Measurements from ENCODE around the gene CSRNP2. TPM values are rescaled to one million over a fixed set of nuclear protein-coding genes. Genes with fewer than 3 reads are reported as not detected.
A peak's percentile ranks its signal among the peaks of the same experiment; 100 is the strongest.

Gene CSRNP2
- total RNA-seq, 1 donor from 2014 or later = 66.4 TPM

GRCh38 chr12:51077930-51078329 is 5.5 kb downstream of the CSRNP2 start:
- Mint-ChIP-seq H3K27me3 (no peaks in the 10 kb centered on the region), H3K4me1 (ENCODE audit: low read depth) (peaks cover 20% of the 10 kb centered on the region), H3K4me3 (ENCODE audit: low read depth) (no peak overlapping the region), H3K9me3 (ENCODE audit: low read depth) (no peaks in the 10 kb centered on the region), H3K36me3 (ENCODE audit: insufficient read depth) (peaks cover 20% of the 10 kb centered on the region), H3K27ac (no peak overlapping the region)
- no peak for DNase-seq (ENCODE audit: low spot score, unreplicated experiment)
- no peak for TF ChIP-seq CTCF (IDR thresholded peaks at IDR 0.05; ENCODE audit: unreplicated experiment)

- no peaks in the 10 kb centered on the region for H3K27me3 Mint-ChIP-seq
- H3K27ac Mint-ChIP-seq = no peak overlapping the region
- no peak for TF ChIP-seq CTCF (IDR thresholded peaks at IDR 0.05; ENCODE audit: unreplicated experiment)
- no peak overlapping the region for H3K4me3 Mint-ChIP-seq (ENCODE audit: low read depth)
- peaks cover 24% of the 10 kb centered on the region for H3K36me3 Mint-ChIP-seq (ENCODE audit: insufficient read depth)
- H3K9me3 Mint-ChIP-seq (ENCODE audit: low read depth) = no peaks in the 10 kb centered on the region
- H3K4me1 Mint-ChIP-seq (ENCODE audit: low read depth) = peaks cover 11% of the 10 kb centered on the region
- no peak for DNase-seq (ENCODE audit: low spot score, unreplicated experiment)
Observed at GRCh38 chr12:51076236-51076930, 7.0 kb downstream of the CSRNP2 start.

GRCh38 chr12:51075390-51075789 is 8.0 kb downstream of the CSRNP2 start:
- DNase-seq (ENCODE audit: low spot score, unreplicated experiment) = no peak
- Mint-ChIP-seq H3K27me3 (no peaks in the 10 kb centered on the region), H3K36me3 (ENCODE audit: insufficient read depth) (peaks cover 20% of the 10 kb centered on the region), H3K27ac (peak overlapping the region; percentile 7), H3K4me1 (ENCODE audit: low read depth) (peaks cover 7% of the 10 kb centered on the region), H3K9me3 (ENCODE audit: low read depth) (no peaks in the 10 kb centered on the region), H3K4me3 (ENCODE audit: low read depth) (no peak overlapping the region)
- no peak for TF ChIP-seq CTCF (IDR thresholded peaks at IDR 0.05; ENCODE audit: unreplicated experiment)

GRCh38 chr12:51071663-51072062 is 11.7 kb downstream of the CSRNP2 start:
- Mint-ChIP-seq H3K27ac (peak overlapping the region; percentile 85), H3K36me3 (ENCODE audit: insufficient read depth) (peaks cover 20% of the 10 kb centered on the region), H3K27me3 (no peaks in the 10 kb centered on the region), H3K4me3 (ENCODE audit: low read depth) (no peak overlapping the region), H3K9me3 (ENCODE audit: low read depth) (no peaks in the 10 kb centered on the region), H3K4me1 (ENCODE audit: low read depth) (peaks cover 6% of the 10 kb centered on the region)
- no peak for DNase-seq (ENCODE audit: low spot score, unreplicated experiment)
- no peak for TF ChIP-seq CTCF (IDR thresholded peaks at IDR 0.05; ENCODE audit: unreplicated experiment)

- peaks cover 24% of the 10 kb centered on the region for H3K36me3 Mint-ChIP-seq (ENCODE audit: insufficient read depth)
- H3K4me3 Mint-ChIP-seq (ENCODE audit: low read depth) = no peak overlapping the region
- TF ChIP-seq CTCF (IDR thresholded peaks at IDR 0.05; ENCODE audit: unreplicated experiment) = no peak
- no peaks in the 10 kb centered on the region for H3K27me3 Mint-ChIP-seq
- H3K4me1 Mint-ChIP-seq (ENCODE audit: low read depth) = peaks cover 6% of the 10 kb centered on the region
- no peak for DNase-seq (ENCODE audit: low spot score, unreplicated experiment)
- no peaks in the 10 kb centered on the region for H3K9me3 Mint-ChIP-seq (ENCODE audit: low read depth)
- H3K27ac Mint-ChIP-seq = peak overlapping the region; percentile 46
Observed at GRCh38 chr12:51070004-51070403, 13.4 kb downstream of the CSRNP2 start.

Measured in progenitor cell of endocrine pancreas (in vitro differentiated cells).